ENCODE measurements around the gene BCL2.

GRCh38 chr18:63241317-63241712, 78.3 kb downstream of the BCL2 start:
- TF ChIP-seq, protein P1, sequence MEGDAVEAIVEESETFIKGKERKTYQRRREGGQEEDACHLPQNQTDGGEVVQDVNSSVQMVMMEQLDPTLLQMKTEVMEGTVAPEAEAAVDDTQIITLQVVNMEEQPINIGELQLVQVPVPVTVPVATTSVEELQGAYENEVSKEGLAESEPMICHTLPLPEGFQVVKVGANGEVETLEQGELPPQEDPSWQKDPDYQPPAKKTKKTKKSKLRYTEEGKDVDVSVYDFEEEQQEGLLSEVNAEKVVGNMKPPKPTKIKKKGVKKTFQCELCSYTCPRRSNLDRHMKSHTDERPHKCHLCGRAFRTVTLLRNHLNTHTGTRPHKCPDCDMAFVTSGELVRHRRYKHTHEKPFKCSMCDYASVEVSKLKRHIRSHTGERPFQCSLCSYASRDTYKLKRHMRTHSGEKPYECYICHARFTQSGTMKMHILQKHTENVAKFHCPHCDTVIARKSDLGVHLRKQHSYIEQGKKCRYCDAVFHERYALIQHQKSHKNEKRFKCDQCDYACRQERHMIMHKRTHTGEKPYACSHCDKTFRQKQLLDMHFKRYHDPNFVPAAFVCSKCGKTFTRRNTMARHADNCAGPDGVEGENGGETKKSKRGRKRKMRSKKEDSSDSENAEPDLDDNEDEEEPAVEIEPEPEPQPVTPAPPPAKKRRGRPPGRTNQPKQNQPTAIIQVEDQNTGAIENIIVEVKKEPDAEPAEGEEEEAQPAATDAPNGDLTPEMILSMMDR (IDR thresholded peaks at IDR 0.05): no peak
- TF ChIP-seq ZFX (IDR thresholded peaks at IDR 0.05; ENCODE audit: borderline replicate concordance): no peak
